ENCODE results near the gene ADGRB3. TPM values are rescaled to one million over a fixed set of nuclear protein-coding genes. Genes with fewer than 3 reads are reported as not detected.

ADGRB3 gene
- total and polyA plus RNA-seq, 8 donors = 0.19 to 16.0 (median 0.61) TPM; not detected in 1

DNA sequence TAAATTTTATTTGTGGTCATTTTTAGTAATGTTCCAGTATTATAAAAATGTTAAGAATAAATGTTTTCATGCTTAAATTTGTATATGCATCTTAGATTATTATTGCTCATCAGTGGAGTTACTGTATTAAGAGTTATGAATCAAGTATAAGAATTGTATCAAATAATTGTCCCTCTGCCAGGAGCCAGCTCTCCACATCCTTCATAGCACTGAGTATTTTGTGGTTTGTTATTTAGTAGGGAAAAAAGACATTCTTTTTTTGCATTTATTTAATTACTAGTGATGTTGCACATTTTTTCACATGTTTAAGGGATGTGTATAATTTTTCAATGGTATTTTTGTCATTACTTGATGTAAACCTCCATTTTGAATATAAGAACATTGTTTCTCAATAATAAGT is 102.0 kb downstream of the ADGRB3 start:
- DNase-seq = no peak
- H3K36me3 ChIP-seq = no peaks in the 10 kb centered on the region
- no peaks in the 10 kb centered on the region for H3K4me1 ChIP-seq
- no peaks in the 10 kb centered on the region for H3K9me3 ChIP-seq
- H3K27me3 ChIP-seq = no peaks in the 10 kb centered on the region
- no peak overlapping the region for H3K27ac ChIP-seq
- TF ChIP-seq, protein P1, sequence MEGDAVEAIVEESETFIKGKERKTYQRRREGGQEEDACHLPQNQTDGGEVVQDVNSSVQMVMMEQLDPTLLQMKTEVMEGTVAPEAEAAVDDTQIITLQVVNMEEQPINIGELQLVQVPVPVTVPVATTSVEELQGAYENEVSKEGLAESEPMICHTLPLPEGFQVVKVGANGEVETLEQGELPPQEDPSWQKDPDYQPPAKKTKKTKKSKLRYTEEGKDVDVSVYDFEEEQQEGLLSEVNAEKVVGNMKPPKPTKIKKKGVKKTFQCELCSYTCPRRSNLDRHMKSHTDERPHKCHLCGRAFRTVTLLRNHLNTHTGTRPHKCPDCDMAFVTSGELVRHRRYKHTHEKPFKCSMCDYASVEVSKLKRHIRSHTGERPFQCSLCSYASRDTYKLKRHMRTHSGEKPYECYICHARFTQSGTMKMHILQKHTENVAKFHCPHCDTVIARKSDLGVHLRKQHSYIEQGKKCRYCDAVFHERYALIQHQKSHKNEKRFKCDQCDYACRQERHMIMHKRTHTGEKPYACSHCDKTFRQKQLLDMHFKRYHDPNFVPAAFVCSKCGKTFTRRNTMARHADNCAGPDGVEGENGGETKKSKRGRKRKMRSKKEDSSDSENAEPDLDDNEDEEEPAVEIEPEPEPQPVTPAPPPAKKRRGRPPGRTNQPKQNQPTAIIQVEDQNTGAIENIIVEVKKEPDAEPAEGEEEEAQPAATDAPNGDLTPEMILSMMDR (IDR thresholded peaks at IDR 0.05) = no peak
- no peak for TF ChIP-seq POLR2A (IDR thresholded peaks at IDR 0.05)
- no peak for TF ChIP-seq POLR2AphosphoS5 (IDR thresholded peaks at IDR 0.05)
- TF ChIP-seq EP300 (IDR thresholded peaks at IDR 0.05) = no peak
- H3K4me3 ChIP-seq = no peak overlapping the region
- intact Hi-C loops (cut with DNase I; ENCODE audit: low total_unique reads) = no loop called here

DNA sequence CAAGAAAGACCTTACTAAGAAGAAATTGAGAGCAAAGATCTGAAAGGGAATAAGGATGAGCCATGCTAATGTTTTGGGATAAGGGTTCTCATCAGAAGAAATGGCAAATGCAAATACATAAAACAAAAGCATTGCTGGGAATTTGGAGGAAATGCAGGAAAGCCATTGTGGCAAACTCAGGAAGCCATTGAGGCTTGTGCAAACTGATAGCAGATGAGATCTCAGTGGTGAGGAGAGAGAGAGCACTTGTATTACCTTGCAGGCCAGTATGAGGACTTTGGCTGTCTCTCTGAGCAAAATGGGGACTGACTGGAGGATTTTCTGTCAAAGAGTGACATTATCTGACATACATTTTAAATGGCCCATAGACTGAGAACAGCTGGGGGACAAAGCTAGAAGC is 103.0 kb downstream of the ADGRB3 start:
- Histone ChIP-seq H3K27me3 (no peaks in the 10 kb centered on the region), H3K4me1 (no peaks in the 10 kb centered on the region), H3K36me3 (no peaks in the 10 kb centered on the region), H3K27ac (no peak overlapping the region), H3K9me3 (no peaks in the 10 kb centered on the region), H3K4me3 (no peak overlapping the region)
- DNase-seq = no peak
- intact Hi-C loops (cut with DNase I; ENCODE audit: low total_unique reads) = no loop called here
- TF ChIP-seq, protein P1 (IDR thresholded peaks at IDR 0.05) = no peak
- TF ChIP-seq POLR2AphosphoS5 (IDR thresholded peaks at IDR 0.05) (no peak), POLR2A (IDR thresholded peaks at IDR 0.05) (no peak), EP300 (IDR thresholded peaks at IDR 0.05) (no peak)

DNA sequence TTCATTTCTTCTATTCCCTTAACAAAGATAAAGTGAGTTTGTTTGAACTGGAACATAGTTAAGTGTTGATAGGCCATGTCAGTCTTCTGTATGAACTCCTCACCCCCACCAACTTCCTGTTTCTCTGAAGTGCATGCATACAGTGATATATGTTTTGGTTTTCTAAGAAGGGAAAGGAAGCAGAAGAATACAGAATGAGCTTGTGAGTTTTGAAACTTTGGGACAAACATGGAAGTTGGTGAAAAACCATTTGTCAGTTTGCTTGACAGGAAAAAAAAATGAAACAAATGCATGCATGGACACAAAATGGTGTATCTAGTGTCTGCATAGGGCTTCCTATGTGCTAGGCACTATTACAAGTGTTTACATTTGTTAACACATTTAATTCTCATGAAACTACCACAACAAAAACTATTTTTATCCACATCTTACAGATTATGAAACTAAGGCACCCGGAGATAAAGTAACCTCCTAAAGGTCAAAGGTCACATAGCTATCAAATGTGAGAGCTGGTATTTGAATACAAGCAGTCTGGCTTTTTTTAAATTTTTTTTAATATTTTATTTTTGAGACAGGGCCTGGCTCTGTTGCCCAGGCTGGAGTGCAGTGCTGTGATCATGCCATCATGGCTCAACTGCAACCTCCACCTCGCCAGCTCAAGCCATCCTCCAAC is 105.9 kb downstream of the ADGRB3 start:
- Histone ChIP-seq H3K9me3 (no peaks in the 10 kb centered on the region), H3K27ac (no peak overlapping the region), H3K36me3 (no peaks in the 10 kb centered on the region), H3K4me1 (no peaks in the 10 kb centered on the region), H3K27me3 (no peaks in the 10 kb centered on the region), H3K4me3 (no peak overlapping the region)
- TF ChIP-seq POLR2A (IDR thresholded peaks at IDR 0.05) (no peak), EP300 (IDR thresholded peaks at IDR 0.05) (no peak), POLR2AphosphoS5 (IDR thresholded peaks at IDR 0.05) (no peak)
- TF ChIP-seq, protein P1 (IDR thresholded peaks at IDR 0.05) = no peak
- intact Hi-C loops (cut with DNase I; ENCODE audit: low total_unique reads) = no loop called here
- whole genome bisulfite sequencing, 5 donors = 60 to 76% (median 67%) methylated on average over 2 of the region's 2 CpGs
- DNase-seq = peak in 1 of 2 donors; percentile 31

DNA sequence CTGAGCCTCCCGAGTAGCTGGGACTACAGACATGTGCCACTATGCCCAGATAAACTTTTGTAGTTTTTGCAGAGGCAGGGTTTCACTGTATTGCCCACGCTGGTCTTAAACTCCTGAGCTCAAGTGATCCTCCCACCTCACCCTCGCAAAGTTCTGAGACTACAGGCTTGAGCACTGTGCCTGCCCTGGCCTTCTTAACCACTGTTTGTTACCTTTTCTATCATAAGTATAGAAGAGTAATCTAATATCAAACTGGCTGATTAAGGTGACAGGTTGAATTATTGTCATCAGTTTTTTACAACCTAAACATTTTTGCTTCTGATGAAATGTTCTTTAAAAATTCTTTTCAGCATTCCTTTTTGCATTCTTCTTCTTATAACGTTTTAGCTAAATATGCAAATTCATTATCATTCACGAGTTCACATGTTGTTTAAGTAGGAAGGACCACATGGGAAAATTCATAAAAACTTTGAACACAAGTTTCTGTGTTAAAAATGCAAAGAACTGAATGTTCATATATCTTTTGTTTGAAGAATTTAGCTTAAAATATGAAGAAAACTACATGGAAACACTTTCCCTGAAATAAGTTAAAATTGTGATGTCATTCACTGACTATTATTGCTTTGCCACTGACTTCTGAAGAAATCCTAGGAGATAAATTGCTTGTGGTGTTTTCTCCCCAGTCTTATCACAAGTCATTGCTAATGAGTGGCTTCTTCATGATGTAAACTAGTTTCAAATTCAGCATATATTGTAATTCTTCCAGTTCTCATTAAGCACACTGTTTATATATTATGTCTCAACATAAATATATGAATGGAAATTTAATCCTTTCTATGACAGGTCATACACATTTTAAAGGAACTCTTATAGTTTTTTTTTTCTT is 106.7 kb downstream of the ADGRB3 start:
- Histone ChIP-seq H3K27me3 (no peaks in the 10 kb centered on the region), H3K9me3 (no peaks in the 10 kb centered on the region), H3K36me3 (no peaks in the 10 kb centered on the region), H3K4me1 (no peaks in the 10 kb centered on the region), H3K27ac (no peak overlapping the region), H3K4me3 (no peak overlapping the region)
- WGBS, 5 donors = 67 to 80% (median 75%) methylated on average over 5 of the region's 5 CpGs
- TF ChIP-seq EP300 (IDR thresholded peaks at IDR 0.05) (no peak), POLR2A (IDR thresholded peaks at IDR 0.05) (no peak), POLR2AphosphoS5 (IDR thresholded peaks at IDR 0.05) (no peak)
- TF ChIP-seq, protein P1 (IDR thresholded peaks at IDR 0.05) = no peak
- intact Hi-C loops (cut with DNase I; ENCODE audit: low total_unique reads) = no loop called here
- DNase-seq = no peak
